Measurements from ENCODE around the gene PRAC2. TPM values are rescaled to one million over a fixed set of nuclear protein-coding genes. Genes with fewer than 3 reads are reported as not detected.

Gene PRAC2
- polyA plus RNA-seq, 1 donor (not counting 4 experiments of a cell fraction or from before 2014, with no cell fraction given): not detected

DNA sequence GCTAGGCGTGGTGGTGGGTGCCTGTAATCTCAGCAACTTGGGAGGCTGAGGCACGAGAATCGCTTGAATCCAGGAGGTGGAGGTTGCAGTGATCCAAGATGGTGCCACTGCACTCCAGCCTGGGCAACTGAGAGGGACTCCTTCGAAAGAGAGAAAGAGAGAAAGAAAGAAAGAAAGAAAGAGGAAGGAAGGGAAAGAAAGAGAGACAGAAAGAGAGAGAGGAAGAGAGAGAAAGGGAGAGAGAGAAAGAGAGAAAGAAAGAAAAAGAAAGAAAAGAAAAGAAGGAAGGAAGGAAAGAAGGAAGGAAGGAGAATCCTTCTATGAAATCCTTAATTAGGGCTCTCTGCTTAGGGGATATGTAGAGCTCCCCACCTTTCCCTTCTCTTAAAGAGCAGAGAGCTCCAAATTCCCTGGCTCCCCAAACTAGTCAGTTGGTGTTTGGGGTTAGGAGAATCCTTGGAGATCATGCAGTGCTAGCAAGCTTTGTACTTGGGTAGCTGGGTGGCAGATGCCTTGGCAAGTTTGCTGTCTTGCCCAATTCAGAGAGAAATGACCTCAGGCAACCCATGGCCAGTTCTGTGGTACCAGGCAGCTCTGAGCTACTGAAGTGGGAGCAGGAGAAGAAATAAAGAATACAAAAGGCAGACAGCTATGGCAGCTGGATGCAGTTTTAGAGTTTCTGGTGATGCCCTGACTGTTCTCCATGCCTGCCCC is 14.5 kb downstream of the PRAC2 start:
- Histone ChIP-seq H3K79me2 (ENCODE audit: control insufficient read depth, insufficient read depth, low read length) (no peaks in the 10 kb centered on the region), H3K27ac (ENCODE audit: control insufficient read depth, insufficient read depth, low read length) (no peak overlapping the region), H3K4me2 (ENCODE audit: control insufficient read depth, extremely low read depth, insufficient read depth, low read depth, low read length) (no peak overlapping the region), H3K9me3 (ENCODE audit: control insufficient read depth, low read depth, low read length) (no peaks in the 10 kb centered on the region), H3K4me1 (ENCODE audit: control insufficient read depth, extremely low read depth, insufficient read depth, low read length) (no peaks in the 10 kb centered on the region), H2AFZ (ENCODE audit: control insufficient read depth, low read length) (no peak overlapping the region), H3K9ac (ENCODE audit: control insufficient read depth, extremely low read depth, insufficient read depth, low read length) (no peak overlapping the region), H4K20me1 (ENCODE audit: control insufficient read depth, extremely low read depth, insufficient read depth, low read length) (peaks cover 2% of the 10 kb centered on the region), H3K4me3 (ENCODE audit: control insufficient read depth in 2 of 3, extremely low read depth in 1 of 3, insufficient read depth in 2 of 3, low read depth in 1 of 3, low read length in 3 of 3) (no peak overlapping the region), H3K36me3 (ENCODE audit: control insufficient read depth in 2 of 2, extremely low read depth in 1 of 2, insufficient read depth in 2 of 2, low read length in 2 of 2) (no peaks in the 10 kb centered on the region), H3K27me3 (ENCODE audit: control insufficient read depth, extremely low read depth, insufficient read depth, low read length) (peaks cover 96% of the 10 kb centered on the region), H3K9me1 (ENCODE audit: control insufficient read depth, extremely low read depth, insufficient read depth, low read length) (no peaks in the 10 kb centered on the region)
- DNase-seq (ENCODE audit: low read depth, low spot score): no peak
- dilution Hi-C loops (cut with MboI; ENCODE audit: extremely low pct_ligation_motif_present, low sequenced_read_pairs): no loop called here
- FAIRE-seq: no peak
- no peak for TF ChIP-seq EZH2 (IDR thresholded peaks at IDR 0.05; ENCODE audit: low read length)
- TF ChIP-seq, protein P1, sequence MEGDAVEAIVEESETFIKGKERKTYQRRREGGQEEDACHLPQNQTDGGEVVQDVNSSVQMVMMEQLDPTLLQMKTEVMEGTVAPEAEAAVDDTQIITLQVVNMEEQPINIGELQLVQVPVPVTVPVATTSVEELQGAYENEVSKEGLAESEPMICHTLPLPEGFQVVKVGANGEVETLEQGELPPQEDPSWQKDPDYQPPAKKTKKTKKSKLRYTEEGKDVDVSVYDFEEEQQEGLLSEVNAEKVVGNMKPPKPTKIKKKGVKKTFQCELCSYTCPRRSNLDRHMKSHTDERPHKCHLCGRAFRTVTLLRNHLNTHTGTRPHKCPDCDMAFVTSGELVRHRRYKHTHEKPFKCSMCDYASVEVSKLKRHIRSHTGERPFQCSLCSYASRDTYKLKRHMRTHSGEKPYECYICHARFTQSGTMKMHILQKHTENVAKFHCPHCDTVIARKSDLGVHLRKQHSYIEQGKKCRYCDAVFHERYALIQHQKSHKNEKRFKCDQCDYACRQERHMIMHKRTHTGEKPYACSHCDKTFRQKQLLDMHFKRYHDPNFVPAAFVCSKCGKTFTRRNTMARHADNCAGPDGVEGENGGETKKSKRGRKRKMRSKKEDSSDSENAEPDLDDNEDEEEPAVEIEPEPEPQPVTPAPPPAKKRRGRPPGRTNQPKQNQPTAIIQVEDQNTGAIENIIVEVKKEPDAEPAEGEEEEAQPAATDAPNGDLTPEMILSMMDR (optimal IDR thresholded peaks at IDR 0.05 in 1 of 3, IDR thresholded peaks at IDR 0.05 in 1 of 3, conservative IDR thresholded peaks at IDR 0.05 in 1 of 3; ENCODE audit: extremely low read depth in 1 of 3, insufficient read depth in 2 of 3, low read length in 3 of 3): no peak

GRCh38 chr17:48738424-48738802 is 15.4 kb downstream of the PRAC2 start:
- H2AFZ ChIP-seq (ENCODE audit: control insufficient read depth, low read length): no peak overlapping the region
- no peaks in the 10 kb centered on the region for H3K9me3 ChIP-seq (ENCODE audit: control insufficient read depth, low read depth, low read length)
- FAIRE-seq: no peak

More at GRCh38 chr17:48738424-48738802, 15.4 kb downstream of the PRAC2 start:
- Histone ChIP-seq H3K4me3 (ENCODE audit: control insufficient read depth in 2 of 3, extremely low read depth in 1 of 3, insufficient read depth in 2 of 3, low read depth in 1 of 3, low read length in 3 of 3) (no peak overlapping the region), H3K4me2 (ENCODE audit: control insufficient read depth, extremely low read depth, insufficient read depth, low read depth, low read length) (no peak overlapping the region), H4K20me1 (ENCODE audit: control insufficient read depth, extremely low read depth, insufficient read depth, low read length) (peaks cover 2% of the 10 kb centered on the region), H3K4me1 (ENCODE audit: control insufficient read depth, extremely low read depth, insufficient read depth, low read length) (no peaks in the 10 kb centered on the region), H3K27me3 (ENCODE audit: control insufficient read depth, extremely low read depth, insufficient read depth, low read length) (peaks cover 96% of the 10 kb centered on the region), H3K9ac (ENCODE audit: control insufficient read depth, extremely low read depth, insufficient read depth, low read length) (no peak overlapping the region), H3K27ac (ENCODE audit: control insufficient read depth, insufficient read depth, low read length) (no peak overlapping the region), H3K9me1 (ENCODE audit: control insufficient read depth, extremely low read depth, insufficient read depth, low read length) (no peaks in the 10 kb centered on the region), H3K79me2 (ENCODE audit: control insufficient read depth, insufficient read depth, low read length) (no peaks in the 10 kb centered on the region), H3K36me3 (ENCODE audit: control insufficient read depth in 2 of 2, extremely low read depth in 1 of 2, insufficient read depth in 2 of 2, low read length in 2 of 2) (no peaks in the 10 kb centered on the region)
- TF ChIP-seq EZH2 (IDR thresholded peaks at IDR 0.05; ENCODE audit: low read length): no peak
- TF ChIP-seq, protein P1 (optimal IDR thresholded peaks at IDR 0.05 in 1 of 3, IDR thresholded peaks at IDR 0.05 in 1 of 3, conservative IDR thresholded peaks at IDR 0.05 in 1 of 3; ENCODE audit: extremely low read depth in 1 of 3, insufficient read depth in 2 of 3, low read length in 3 of 3): no peak
- DNase-seq (ENCODE audit: low read depth, low spot score): no peak
- dilution Hi-C loops (cut with MboI; ENCODE audit: extremely low pct_ligation_motif_present, low sequenced_read_pairs): no loop called here

All from keratinocyte (primary cell).